SH-SY5Y (cell line): ENCODE data around the gene CT45A1.

Experiments
- GATA2 ChIP-seq: IDR thresholded peaks from 2 replicates; pipeline ENCODE4 v1.6.1; 2011; ENCODE audit warnings: mild to moderate bottlenecking, low read depth, low read length
- GATA3 ChIP-seq: IDR thresholded peaks from 2 replicates; pipeline ENCODE4 v1.6.1; 2011; ENCODE audit warnings: low read depth, mild to moderate bottlenecking, low read length, moderate library complexity

DNA sequence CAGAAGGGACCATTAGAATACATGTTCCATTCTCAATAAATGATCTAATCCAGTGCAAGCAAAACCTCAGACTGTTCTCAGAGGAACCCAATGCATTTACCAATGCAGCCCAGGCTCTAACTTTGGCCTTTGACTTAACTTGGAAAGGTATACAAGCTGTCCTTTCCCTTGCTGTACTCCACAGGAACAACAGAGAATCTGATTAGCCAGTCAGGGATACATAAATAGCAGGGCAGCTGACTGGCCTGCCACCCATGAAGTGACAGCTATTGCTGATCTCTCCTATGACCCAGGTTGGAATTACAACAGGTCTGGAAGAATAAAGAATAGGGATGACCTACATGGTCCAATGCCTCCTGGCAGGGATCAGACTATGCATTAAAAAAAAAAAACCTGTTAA lies 14.5 kb upstream of the CT45A1 start:
- no peak for TF ChIP-seq GATA2
- no peak for TF ChIP-seq GATA3
